HG02763 (cell line): ENCODE results near the gene TRAF5.
A peak's percentile ranks its signal among the peaks of the same experiment; 100 is the strongest.
"Not testable (repeated sequence)": the region's sequence is repeated elsewhere in the genome, so short reads cannot be mapped to it uniquely, and the experiment has no call there.

ENCODE experiments used
- ATAC-seq: cut with Tn5 transposase; IDR thresholded peaks from one replicate; pipeline ENCODE4 v1.9.1; 2021; ENCODE audit warnings: mild to moderate bottlenecking, moderate library complexity; ENCODE audit not compliant: unreplicated experiment

TRAF5 gene

DNA sequence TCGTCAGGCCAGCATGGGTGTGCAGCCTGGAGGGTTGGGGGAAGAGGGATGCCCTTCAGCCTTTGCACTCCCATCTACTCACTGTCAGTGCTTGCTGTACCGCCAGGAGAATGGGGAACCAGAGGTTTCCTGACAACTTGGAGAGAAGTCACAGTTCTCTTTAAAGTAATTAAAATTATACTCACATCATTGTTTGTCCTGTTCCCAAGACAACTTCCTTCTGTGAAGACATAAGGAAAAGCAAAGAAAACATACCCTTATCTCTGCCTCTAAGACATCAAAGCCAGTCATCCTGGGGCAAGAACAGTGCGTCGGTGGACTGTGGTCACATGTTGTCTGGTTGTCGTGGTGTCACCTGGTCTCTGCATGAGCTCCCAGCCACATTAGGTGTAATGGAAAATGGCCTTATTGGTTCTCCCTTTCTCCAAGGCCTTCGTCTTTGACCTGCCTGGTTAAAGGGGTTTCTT, 17.6 kb downstream of the TRAF5 start:
- ATAC-seq, result no peak

DNA sequence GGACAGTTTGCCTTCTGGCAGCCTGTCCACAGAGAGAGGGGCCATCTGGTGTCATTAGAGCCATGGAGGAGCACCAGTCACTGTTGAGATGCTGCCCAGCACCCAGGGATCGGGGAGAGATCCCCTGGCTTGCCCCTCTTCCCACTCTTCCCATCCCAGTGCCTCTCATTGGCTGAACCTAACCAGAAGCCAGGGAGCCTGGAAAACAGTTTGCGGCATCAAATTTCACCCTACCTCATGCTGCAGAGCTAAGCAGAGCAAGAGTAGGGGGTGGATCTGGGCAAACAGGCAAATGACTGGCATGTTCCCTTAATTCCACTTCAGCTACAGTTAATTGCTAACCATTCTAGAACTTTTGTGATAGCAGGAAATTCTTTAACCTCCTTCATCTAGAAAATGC, 19.1 kb downstream of the TRAF5 start:
- ATAC-seq, result no peak

DNA sequence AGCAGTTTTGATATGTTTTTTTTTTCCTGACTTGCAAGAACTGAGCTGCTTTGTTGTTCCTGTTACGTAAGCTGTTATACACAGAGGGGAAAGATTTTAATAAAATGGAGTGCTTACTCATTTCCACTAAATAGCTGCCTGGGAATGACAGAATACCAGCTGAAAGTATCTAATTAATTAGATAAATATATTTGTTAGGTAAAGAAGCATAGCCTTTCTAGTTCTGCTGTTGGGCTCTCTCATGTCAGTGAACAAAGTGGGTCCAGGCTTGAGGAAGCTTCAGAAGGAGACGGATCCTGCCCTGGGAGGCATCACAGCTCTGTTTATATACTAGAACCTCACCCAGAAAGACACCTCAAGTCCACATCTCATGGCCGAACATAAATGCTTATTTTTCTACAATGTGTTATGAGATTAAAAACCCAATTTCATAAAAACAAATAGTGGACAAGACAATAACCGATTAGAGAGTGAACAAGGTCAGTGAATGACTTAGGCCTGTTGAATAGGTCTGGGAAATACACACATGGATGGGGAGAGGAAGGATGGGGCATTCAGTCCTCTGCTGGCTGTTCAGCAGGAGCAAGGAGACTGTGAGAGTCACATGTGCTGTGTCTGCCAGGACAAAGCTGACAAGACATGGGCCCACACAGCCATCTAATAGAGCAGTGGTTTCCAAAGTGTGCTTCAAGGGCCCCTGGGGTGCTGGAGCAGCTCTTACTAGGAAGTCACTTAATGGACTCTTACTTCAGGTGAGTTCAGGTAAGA, 20.6 kb downstream of the TRAF5 start:
- no peak for ATAC-seq

DNA sequence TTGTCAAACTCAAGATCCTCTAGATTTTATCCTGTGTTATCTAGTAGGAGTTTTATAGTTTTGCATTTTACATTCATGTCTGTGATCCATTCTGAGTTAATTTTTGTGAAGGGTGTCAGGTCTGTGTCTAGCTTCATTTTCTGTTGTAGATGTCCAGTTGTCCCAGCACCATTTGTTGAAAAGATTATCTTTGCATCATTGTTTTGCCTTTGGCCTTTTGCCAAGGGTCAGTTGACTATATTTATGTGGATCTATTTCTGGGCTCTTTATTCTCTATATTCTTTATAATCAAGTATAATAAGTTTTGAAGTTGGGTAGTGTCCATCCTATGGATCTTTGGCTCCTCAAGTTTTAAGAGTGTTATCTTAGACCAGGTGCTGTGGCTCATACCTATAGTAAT, 21.9 kb downstream of the TRAF5 start:
- ATAC-seq, result no peak

DNA sequence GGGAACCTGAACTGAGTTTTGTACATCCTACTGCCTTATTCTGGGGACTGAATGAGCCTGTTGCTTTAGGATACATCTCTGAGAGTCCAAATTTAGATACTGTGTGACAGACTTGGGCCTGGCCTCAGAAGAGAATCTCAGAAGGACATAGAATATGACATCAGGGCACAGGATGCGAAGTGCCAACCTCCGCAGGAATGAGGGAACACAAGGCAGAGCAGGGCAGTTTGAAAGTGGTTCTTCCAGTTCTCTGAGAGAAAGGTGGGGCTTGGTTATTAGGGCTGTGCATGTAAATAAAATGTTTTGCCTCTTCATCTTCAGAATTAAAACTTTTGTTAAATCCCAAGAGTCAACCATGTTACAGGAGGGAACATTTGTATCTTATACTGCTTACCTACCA, 23.1 kb downstream of the TRAF5 start:
- no peak for ATAC-seq

DNA sequence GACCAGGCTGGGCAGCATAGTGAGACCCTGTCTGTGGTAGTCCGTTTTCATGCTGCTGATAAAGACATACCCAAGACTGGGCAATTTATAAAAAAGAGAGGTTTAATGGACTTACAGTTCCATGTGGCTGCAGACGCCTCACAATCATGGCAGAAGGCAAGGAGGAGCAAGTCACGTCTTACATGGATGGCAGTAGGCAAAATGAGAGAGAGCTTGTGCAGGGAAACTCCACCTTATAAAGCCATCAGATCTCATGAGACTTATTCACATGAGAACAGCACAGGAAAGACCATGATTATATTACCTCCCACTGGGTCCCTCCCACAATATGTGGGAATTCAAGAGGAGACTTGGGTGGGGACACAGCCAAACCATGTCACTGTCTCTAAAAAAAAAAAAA, 25.4 kb downstream of the TRAF5 start:
- not testable (repeated sequence) for ATAC-seq

DNA sequence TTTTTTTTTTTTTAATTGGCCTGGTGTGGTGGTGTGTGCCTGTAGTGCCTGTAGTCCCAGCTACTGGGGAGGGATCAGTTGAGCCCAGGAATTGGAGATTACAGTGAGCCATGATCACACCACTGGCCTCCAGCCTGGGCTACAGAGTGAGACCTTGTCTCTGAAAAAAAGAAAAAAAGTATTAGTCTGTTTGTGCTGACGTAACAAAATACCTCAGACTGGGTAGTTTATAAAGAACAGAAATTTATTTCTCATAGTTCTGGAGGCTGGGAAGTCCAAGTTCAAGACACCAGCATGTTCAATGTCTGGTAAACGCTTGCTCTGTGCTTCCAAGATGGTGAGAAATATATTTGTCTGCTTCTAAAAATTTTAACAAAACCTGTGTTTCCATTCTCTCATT, 25.8 kb downstream of the TRAF5 start:
- ATAC-seq, result no peak

DNA sequence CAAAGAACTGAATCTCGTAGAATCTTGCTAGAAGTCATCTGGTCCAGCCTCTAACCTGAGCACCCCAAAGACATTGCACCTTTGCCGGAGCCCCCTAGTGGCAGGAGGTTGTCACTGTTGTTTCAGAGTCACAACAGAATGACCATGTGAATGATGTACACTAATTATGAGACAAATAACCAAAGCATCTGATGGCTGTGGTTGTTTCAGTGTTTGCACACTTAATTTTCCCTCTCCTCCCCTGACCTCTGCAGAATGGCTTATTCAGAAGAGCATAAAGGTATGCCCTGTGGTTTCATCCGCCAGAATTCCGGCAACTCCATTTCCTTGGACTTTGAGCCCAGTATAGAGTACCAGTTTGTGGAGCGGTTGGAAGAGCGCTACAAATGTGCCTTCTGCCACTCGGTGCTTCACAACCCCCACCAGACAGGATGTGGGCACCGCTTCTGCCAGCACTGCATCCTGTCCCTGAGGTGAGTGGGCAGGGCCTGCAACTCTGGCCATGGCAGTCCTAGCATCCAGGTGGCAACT, 26.4 kb downstream of the TRAF5 start:
- ATAC-seq, result peak; percentile 77

DNA sequence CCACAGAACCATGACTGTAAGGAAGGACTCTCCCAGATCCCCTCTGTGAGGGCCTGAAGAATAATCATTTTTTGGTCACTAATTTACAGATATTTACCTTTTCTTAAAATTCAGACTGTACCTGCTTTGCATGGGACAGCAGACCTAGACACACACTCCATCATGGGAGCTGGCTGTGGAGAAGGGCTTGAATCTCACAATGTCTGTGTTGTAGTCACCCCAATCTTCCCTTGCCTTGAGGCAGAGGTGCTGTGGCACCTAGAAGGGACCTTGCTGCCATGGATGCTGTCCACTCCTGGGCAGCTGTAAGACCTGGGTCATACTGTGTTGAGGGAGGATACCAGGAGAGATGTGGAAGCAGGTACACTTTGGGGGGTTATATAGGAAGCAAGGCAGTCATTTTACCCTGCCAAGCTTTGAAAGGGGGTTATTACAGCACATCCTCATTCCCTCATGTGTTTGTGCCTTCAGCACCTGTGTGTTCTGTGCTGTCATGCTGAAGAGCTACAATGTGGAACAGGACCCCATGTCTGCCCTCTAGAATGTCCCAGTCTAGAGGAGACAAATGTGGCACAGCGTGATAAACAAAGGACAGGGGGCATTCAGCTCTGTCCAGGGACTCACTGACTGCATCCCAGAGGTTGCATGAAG, 27.1 kb downstream of the TRAF5 start:
- no peak for ATAC-seq

DNA sequence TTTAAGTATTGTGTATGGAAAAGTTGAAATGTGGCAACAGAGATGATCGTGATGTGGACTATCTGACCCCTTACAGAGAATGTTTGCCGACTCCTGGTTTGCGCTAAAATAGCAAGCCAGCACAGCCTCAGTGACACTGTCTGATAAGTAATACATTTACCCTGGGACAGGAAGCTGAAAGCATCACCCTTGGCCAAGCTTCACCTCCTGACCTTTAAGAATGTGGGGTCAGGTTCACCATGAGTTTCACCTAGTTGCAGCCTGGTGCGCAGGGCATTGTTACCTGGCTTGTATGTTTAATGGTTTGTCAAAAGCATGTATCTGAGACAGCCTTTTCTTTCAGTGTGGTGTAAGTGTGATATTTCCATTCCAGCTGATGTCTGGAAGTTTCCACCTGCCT, 29.2 kb downstream of the TRAF5 start:
- no peak for ATAC-seq

DNA sequence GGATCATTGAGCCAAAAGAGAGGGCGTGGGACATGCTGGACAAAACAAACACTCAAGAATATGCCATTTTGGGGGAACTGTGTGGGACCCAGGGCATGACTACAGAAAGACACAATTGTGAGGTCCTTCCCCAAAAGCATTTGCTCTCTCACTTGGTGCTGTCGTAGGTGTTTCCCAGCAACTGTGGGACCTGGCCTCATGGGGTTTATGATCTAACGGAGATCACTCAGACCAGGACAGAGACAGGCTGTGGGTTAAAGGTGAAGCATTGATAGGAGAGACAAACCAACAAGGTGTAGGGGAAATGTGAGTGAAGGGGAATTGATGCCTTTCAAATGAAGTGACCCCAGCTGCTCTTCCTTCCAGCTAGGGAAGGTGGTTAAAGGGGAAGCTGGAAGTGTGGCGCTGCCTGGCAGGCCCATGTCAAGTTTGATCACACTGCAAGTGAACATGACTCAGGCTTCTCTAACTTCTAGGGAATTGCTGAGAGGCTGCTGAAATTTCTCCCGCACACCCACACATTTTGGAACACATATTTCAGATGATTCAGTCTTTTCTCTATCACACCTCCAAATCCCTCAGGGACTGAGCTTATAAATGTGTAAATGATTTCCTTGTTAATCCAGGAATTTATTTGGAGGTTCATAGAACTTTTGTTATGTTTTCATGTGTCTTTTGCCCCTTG, 30.2 kb downstream of the TRAF5 start:
- no peak for ATAC-seq

DNA sequence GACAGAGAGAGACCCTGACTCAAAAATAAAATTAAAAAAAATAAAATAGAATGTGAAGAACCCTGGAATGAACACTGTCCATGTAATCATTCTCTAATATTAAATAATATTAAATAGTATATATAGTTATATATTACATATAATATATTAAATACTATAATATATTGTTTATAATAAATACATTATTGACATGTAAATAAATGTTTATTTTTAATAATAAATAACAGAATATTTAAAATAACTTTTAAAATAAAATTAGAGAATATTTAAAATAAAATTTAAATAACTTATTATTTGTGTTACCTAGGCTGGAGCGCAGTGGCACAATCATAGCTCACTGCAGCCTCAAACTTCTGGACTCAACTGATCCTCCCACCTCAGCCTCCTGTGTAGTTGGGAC, 32.1 kb downstream of the TRAF5 start:
- no peak for ATAC-seq

DNA sequence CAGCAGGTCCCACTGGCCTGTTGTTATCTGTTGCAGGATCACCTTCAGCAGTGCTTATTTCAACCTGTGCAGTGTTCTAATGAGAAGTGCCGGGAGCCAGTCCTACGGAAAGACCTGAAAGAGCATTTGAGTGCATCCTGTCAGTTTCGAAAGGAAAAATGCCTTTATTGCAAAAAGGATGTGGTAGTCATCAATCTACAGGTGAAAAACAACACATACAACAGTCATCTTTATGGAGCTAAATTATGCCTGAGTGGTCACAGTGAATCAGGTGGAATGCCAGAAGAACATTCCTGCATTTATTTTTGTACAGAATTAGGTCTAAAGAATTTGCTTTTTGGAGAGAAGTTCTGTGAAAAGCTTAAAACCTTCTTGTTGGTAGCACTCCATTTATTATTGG, 33.2 kb downstream of the TRAF5 start:
- no peak for ATAC-seq

DNA sequence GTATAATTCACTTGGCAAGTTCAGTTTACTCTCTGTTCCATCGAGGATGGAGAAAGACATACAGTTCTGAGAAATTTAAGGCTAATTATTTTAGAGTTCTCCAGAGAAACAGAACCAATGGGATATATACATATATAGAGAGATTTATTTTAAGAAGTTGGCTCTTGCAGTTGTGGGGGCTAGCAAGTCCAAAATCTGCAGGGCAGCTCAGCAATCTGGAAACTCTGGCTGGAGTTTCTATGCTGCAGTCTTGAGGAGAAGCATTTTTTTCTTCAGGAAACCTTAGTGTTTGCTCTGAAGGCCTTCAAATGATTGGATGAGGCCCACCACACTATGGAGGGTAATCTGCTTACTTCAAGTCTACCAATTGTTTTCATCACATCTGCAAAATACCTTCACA, 34.6 kb downstream of the TRAF5 start:
- ATAC-seq, result no peak

DNA sequence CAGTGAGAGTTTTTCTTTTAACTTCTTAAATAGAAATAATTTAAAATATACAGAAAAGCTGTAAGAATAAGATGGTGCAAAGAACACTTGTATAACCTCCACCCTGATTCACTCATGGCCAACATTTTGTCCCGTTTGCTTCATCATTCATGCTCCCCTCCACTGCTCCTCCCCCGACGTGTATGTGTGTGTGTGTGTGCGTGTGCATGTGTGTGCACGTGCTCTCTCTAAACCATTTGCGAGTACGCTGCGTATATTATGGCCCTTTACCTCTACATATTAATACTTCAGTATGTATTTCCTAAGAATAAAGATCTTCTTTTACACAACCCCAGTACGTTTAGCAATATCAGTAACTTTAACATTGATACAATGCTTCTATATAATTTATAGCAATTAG, 43.0 kb downstream of the TRAF5 start:
- ATAC-seq, result no peak

DNA sequence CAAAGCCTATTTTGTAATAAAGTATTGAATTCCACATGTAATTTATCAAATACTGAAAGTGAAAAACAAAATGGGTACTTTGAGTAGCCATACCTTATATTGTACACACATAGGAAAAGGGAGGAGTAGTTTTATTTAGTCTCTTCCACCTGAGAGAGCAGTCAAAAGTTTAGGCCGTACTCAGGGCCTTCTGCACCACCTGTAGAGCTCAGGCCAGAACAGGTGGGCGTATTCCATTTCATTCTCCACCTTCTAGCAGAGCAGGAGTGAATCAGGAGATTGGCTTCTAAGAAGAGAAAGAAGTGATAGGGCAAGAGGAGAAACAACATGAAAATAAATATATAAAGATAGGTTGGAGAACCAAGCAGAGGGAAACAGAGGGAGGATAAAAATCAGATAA, 44.0 kb downstream of the TRAF5 start:
- ATAC-seq, result no peak

DNA sequence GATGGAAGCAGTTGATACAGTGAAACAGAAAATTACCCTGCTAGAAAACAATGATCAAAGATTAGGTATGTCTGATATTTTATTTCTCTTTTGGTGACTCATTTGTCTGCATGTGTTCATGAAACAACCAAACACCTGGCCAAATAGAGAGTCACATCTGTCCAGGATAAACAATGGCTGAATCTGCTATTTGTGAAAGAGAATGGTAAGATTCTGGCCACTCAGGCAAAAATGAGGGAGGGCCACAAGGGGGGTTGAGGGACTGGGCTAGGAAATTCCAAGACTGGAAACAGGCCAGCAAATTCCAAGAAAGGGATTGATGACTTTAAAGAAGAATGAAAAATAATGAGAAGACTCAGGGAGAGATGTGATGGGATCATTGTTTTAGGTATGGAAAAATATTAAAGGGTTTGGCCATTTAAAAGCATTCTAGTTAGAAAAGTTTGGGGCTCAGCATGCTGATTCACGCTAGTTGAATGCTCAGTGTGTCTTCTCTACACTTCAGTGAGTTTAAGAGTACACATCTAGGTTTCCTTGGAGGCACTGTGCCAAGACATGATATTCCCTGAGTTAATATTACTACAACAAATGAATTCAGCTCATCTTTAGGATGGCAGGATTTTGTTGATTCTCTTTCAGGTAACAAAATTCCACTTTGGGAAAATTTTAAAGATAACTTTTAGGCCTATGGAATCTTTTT, 44.9 kb downstream of the TRAF5 start:
- no peak for ATAC-seq

DNA sequence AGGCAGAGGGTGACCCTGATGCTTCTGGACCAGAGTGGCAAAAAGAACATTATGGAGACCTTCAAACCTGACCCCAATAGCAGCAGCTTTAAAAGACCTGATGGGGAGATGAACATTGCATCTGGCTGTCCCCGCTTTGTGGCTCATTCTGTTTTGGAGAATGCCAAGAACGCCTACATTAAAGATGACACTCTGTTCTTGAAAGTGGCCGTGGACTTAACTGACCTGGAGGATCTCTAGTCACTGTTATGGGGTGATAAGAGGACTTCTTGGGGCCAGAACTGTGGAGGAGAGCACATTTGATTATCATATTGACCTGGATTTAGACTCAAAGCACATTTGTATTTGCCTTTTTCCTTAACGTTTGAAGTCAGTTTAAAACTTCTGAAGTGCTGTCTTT, 45.8 kb downstream of the TRAF5 start:
- ATAC-seq, result no peak

DNA sequence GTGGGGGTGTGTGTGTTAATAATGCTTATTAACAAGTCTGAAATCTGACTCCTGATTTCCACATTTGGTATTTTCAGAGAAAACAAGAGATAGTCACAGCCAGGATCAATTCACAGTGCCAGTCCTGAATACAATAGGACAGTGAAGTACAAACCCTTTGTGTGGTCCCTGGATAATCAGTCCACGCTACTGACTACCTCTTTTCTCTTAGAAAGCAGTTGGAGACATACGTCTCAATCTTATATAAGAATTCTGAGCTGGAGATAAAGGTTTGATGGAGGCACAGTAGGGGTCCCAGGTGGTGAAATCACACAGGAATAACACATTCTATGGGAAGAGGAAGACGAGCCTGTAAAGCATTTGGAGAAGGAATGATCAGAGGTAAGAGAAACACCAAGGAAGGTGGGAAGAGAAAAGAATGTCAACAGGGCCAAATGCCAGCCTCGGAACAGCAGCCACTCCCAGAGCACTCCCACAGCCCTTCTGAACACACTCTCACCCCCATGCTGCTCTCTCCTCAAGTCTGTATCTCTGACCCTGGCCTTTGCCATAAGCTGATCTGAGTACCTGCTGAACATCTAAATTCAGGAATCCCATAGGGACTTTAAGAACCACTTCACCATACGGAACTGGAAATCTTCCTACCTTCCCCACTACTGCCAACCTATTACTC, 48.6 kb downstream of the TRAF5 start:
- ATAC-seq, result no peak

DNA sequence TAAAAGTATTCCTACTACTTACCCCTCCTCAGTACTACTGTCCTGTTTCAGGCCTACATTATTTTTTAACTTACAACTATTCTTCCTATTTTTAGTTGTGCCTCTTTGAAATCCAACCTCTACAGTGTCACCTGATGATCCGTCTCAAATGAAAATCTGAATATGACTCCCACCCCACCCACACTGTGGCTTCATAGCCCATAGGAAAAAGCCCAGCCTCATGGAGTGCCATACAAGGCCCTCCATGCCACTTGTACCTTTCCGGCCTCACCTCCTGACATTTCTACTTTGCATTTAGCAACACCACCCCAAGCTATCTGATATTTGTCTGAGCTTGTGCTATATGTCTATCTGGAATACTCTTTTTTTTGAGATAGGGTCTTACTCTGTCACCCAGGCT, 49.3 kb downstream of the TRAF5 start:
- ATAC-seq, result no peak
